NCI-H524 treated with DMSO at 0.1 percent for 48 hours (cell line): Measurements from ENCODE around the gene HDAC10.

Source experiments
- DNase-seq: peaks from one replicate; lab custom pipeline; 2025; lab: John Stamatoyannopoulos, UW

Gene HDAC10, protein sequence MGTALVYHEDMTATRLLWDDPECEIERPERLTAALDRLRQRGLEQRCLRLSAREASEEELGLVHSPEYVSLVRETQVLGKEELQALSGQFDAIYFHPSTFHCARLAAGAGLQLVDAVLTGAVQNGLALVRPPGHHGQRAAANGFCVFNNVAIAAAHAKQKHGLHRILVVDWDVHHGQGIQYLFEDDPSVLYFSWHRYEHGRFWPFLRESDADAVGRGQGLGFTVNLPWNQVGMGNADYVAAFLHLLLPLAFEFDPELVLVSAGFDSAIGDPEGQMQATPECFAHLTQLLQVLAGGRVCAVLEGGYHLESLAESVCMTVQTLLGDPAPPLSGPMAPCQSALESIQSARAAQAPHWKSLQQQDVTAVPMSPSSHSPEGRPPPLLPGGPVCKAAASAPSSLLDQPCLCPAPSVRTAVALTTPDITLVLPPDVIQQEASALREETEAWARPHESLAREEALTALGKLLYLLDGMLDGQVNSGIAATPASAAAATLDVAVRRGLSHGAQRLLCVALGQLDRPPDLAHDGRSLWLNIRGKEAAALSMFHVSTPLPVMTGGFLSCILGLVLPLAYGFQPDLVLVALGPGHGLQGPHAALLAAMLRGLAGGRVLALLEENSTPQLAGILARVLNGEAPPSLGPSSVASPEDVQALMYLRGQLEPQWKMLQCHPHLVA

DNA sequence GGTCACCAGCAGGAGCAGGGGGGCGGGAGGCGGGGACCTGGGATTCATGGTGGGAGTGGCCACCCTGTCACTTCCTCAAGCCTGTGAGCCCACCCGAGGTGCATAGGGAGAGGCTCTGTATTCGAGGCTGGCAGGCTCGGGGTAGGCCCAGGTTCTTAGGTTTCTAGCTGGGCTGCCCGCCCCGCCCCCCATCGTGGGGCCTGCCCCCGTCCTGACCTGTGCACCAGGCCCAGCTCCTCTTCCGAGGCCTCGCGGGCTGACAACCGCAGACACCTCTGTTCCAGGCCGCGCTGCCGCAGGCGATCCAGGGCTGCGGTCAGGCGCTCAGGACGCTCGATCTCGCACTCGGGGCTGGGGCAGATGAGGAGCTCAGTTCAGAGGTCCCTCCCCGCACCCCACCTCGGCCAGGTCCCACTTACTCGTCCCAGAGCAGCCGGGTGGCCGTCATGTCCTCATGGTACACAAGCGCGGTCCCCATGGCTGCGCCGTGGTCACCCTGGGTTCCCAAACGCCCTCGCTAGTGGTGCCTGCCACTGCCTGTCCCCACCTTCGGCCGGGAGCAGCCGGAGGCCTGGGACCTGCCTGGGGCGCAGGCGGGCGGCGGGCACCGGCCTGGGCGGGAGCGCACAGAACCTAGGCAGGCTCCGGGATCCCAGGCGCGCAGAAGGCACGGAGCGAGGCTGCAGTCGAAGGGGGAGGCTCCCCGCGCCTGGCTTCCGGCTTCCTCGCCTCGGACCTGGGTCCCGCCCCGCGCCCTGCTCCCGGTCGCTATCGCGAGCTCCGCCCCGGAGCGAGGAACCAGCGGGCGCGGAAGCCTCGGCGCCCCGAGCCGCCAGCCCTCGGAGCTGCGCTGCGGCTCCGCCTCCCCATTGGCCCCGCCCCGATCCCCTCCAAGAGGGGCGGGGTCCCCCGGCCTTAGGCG, at the start of gene HDAC10:
Gene HDAC10 (minus strand): TSS at position 711 of the 922 bp plus-strand sequence. CDS start 233 bp downstream, at position 478.
- DNase-seq = no peak

DNA sequence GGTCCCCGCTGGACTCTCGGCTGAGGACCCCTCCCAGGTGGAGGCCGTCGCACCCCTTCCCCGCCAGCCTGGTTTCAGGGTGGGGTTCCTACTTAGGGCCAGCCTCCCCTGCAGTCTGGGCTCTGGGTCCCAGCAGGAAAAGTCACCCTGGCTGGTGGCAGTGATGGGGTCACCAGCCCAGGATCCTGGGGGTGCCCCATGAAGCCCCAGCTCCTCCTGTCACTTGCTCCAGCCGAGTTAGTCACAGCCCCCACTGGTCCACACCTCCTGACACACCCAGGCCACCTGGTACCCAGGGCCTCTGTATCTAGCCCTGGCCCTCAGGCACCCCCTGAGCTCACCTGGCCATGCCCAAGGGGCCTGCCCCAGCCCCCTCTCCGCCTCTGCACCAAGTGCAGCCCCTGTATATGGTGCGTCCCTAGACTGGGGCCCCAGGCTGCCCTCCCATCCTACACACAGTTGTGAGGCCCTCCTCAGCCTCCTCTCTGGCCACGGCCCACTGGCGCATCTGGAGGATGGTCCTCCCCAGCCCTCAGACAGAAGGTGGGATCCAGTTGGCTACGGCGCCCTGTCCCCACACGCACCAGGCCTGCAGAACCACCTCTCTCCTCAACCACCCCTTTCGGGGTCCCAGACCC, 49.7 kb upstream of the HDAC10 start:
- no peak for DNase-seq

- DNase-seq = no peak
Measured at GRCh38 chr22:50299785-50300619, 48.9 kb upstream of the HDAC10 start.

DNA sequence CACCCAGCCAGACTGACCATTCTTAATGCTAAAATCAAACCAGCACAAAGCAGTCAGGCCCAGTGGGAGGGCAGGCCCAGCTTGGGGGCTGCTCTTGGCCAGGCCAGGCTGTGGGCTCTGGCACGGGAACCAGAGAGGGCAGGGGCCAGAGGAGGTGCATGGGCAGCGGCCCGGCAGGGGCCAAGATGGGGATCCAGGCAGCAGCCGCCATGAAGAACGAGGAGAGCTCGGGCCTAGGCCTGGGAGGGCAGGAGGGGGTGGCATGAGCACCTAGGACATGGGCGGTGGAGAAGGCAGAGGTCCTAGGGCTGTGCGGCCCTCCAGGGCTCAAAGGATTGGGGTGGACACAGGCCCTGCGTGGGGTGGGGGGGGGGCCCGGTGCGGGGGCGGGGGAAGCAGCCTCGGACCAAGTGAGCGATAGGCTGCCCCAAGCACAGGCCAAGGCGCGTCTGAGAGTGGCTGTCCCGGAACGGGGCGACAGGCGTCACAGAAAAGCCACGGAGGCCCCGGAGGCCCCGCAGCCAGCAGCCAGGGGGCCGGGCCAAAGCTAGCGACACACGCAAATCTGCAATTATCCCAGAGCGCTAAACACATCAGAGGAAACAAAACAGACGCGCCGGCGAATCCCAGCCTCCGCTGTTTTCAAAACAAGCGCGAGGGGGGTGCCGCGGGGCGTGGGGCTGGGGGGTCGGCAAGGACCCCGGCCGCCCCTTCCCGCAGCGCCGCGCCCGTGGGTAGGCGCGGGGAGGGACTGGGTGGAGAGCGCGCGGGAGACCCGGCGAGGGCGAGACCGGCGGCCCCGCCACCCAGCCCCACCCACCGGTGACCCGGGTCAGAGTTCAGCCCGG, 48.1 kb upstream of the HDAC10 start:
- no peak for DNase-seq

DNA sequence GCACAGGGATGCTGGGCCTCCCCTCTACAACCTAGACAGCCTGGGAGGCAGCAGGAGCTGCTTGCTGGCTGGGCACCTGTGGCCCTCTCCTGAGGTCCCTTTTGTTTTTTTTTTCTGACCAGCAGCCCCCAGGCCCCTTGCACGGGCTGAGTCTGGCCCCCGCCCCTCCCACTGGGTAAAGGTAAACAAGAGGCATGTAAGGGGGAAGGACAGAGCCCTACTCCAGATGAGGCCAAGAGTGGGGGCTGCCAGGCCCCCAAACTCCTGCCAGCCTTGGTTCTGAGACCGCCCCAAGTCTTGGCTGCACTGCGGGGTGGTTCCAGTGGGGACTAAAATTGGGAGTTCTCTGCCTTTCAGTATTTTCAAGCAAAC, 47.2 kb upstream of the HDAC10 start:
- DNase-seq = no peak

DNA sequence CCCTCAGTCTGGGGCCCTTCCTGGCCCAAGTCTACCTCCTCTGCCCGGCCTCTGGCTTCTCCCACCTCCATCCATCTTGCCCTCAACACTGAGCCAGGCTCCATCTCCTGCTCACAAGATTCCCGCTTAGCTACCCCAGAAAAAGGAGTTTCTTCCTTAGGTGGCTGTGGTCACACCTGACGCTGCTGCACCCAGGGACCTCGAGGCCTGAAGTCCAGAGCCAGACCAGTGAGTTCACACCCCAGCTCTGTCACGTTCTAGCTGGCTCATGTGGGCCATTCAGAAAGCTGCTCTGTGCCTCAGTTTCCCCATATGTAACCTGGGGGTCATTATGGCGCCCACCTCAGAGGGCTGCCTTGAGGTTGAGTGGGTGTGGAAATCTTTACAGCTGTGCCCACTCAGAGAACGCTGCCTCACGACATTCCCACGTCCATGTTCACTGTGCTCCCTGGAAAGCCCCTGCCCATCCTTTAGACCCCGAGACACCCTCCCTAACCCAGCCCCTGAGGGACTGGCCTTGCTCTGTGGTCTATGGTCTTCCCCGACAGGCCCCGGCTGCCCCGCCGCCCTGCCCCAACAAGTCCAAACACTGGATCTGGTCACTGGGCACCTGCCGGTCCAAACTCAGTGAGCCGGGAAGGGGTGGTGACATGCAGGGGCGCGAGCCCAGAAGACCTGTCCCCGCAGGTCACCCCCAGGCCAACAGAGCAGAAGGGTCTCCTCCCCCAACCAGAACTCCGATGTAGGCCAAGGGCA, 46.6 kb upstream of the HDAC10 start:
- no peak for DNase-seq

DNA sequence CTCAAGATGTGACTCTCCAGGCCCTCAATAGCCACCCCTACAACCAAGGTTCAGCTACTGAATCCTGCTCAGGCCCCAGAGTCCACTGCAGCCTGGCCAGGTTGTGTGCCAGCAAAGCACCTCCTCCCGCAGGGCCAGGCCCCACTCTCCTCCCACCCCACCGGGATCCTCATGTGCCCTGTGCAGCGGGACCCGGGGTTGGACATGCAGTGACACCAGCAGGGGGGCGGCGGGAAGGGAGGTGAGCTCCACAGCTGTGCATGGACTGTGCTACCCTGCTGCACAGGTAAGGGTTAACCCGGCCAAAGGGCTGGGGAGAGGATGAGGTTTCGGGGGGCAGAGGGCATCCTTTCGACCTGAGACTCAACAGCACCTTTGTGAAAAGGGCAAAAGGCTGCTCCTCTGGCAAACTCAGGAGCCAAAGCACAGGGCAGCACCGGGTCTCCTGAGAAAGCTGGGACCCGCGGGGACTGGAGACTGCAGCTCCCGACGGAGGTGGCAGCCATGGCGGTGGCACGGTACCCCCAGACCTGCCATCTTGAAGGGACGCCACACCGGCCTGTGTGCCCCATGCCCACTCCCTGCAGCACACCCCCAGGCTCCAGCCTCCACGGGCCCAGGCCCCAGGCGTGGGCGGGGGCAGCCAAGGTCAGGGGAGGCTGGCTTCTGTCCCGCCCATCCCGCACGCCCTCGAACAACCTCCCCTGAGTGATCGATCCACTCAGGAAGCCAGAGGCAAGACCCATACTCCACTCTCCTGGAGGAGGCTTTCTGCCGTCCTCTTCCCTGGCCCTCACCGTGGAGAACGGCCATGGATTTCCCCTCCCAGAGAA, 45.8 kb upstream of the HDAC10 start:
- DNase-seq = no peak

DNA sequence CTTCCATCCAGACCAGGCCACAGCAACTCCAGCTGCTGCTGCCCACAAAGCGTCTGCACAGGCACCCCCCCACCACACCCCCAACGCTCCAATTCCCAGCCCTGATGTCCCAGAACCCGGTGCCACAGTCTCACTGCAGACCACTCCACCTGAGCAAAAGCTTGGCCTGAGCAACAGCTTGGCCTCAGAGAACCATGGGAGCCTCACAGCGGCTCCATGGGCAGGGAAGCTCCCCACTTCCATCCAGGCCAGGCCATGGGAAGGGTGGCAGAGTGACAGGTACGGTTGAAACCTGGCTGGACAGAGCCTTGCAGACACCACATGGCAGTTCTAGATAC, 43.2 kb upstream of the HDAC10 start:
- DNase-seq = no peak

DNA sequence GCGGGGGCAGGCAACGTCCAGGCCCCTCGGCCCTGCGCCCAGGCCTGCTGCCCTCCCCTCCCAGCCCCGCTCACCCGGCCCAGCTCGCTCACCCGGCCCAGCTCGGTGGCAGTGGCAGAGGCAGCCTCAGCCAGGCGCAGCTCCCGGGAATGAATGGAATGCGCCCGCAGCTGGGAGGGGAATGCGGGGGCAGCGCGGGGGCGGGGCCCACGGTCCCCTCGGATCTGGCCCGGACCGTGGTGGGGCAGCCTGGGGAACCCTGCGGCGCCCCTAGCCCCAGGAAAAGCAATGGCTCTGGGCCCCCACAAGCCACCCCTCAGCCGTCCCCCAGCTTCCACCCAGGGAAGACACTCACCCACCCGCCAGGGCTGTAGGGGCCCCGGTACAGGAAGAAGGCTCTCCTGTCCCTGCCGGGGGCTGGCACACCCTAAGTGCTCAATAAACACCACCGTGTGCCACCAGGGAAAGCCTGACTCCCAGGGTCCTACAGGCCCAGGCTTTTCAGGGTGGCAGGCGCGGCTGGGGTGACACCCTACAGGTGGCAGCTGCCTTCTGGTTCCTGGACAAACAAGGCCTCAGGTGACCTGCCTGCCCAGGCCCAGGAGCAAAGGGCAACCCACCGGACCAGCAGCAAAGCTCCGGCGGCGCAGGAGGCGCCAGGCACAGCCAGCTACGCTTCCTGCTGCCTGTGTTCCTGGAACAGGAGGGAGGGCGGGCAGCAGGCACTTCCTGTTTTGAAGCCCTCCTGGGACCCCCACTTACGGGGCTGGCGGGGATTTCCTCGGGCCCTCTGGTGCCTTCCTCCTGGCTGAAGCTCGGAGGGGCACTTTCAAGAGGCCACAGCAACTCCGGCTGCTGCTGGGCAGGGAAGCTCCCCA, 42.6 kb upstream of the HDAC10 start:
- DNase-seq = no peak

GRCh38 chr22:50292643-50293440, 41.8 kb upstream of the HDAC10 start:
- DNase-seq = no peak

DNA sequence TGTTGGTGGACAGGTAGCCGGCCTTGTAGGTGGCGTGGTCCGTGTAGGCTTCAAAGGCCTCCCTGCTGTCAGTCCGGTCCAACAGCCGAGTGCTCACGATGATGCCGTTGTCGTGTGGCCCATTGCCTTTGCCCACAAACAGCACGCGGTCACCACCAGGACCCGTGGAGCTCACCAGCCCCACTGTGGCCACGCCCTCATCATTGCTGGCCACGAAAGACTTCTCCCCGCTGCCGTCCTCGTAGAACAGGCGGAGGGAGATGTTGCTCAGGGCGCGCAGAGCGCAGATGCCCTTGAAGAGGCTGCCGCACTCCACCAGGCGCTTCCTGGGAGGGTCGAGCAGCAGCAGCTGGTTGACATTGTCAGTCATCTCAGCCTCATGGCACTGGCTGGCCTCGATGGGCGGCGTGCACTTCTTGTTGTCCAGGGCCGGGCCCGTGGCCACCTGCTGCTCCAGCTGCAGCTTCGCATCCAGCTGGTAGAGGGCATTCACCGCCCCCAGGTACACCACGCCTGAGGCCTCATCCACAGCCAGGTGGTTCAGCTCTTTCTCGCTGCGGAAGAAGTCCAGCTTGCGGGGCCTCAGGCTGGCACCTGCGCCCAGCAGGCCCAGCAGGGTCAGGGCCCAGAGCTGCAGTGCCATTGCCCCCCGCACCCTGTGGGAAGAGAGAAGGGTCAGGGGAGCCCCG, 39.0 kb upstream of the HDAC10 start:
- no peak for DNase-seq

GRCh38 chr22:50289151-50289941, 38.3 kb upstream of the HDAC10 start:
- no peak for DNase-seq

DNA sequence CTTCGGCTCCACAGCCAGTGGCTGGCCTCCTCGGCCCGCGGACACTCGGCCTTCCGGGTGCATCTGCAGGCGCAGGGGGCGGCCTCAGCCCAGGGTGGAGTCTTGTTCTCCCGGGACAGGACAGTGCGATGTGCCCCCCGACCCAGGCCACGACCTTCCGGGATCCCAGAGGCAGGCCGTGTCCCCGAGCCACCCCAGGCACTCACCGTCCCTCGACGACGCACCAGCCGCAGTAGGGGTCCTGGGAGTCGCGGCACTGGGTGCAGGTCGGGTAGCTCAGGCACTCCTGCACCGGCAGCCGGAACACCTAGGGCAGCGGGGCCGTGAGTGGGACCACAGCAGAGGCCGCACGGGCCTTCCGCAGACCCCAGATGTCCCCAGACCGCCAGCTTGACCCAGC, 36.7 kb upstream of the HDAC10 start:
- DNase-seq = no peak

DNA sequence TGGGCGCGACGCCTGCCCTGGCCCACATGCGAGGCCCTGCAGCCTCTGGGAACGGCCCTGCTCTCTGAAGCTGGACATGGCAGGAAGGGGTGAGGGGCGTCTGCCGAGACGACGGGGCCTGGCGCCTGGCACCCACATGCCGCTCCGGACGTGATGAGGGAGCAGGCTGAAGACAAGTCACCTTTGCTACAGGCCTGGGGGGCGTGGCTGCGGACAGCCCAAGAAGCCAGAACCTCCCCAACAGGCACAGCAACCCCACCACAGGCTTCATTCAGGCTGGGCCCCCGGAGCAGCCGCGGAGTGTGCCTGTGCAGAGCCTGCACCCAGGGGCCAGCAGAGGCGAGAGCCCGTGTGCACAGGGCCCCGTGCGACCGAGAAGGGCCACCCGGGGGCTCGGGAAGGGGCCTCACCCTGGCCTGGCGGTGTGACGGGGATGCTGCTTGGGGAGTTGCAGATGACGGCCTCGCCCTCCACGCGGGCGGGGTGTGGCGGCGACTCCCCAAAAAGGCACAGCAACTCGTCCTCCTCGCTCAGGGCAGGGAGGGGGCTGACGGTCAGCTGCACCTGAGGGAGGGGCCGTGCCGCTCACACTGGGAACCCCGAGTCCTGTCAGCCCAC, 35.7 kb upstream of the HDAC10 start:
- DNase-seq = no peak

DNA sequence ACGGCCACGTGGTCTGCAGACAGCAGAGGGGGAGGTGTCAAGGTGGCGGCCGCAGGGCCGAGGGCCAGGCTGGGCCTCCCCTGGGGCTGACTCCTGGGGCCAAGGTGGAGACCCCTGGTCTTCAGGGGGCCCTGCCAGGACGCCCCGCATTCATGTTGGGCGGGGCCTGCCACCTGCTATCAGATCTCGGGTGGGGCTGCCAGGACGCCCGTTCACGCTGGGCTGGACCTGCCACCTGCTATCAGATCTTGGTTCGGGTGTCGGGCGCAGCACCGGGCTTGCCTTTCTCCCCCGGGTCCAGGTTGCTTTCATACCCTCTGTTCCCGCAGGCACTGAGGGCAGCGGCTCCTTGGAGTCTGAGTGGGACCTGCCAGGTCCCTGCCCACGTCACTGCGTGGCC, 35.2 kb upstream of the HDAC10 start:
- DNase-seq = no peak
